HepG2 (cell line): ENCODE measurements around the gene ANKS1B. TPM values are rescaled to one million over a fixed set of nuclear protein-coding genes. Genes with fewer than 3 reads are reported as not detected.

Source experiments
- ATAC-seq: fragments of 200-7000 bp; cut with Tn5 transposase; 3 replicates; pipeline ENCODE4 v1.9.1; 2020; ENCODE audit warnings: mild to moderate bottlenecking, moderate library complexity
- BruUV-seq: library from RNA; stranded (reverse); fragments of 400-500 nt; replicated peaks from 2 replicates; lab custom pipeline; 2021; lab: Mats Ljungman, UMichigan
- CTCF ChIA-PET: fragments of 300-600 bp; formaldehyde crosslinking; extraction: SDS; loops from one replicate; lab custom pipeline; 2021; ENCODE audit warnings: low total read pairs, inconsistent platforms, low intra/inter-chr PET ratio; lab: Yijun Ruan, JAX
- POLR2A ChIA-PET: fragments of 350-600 bp; sonication (Branson Sonifier 250); formaldehyde crosslinking; loops from one replicate; lab custom pipeline; 2020; ENCODE audit warnings: antibody characterized with exemption, inconsistent platforms; lab: Yijun Ruan, JAX
- DNase-seq: peaks from one replicate; pipeline ENCODE4 v3.0.0-alpha.2; 2015; ENCODE audit warnings: low spot score
- FAIRE-seq: peaks from 3 replicates; lab custom pipeline; 2011; peaks lifted over from hg19 to GRCh38; lab: Jason Lieb, UNC
- H2AFZ ChIP-seq: one replicate; pipeline ENCODE4 v1.6.1; 2011; ENCODE audit warnings: low read length, inconsistent platforms
- H3K27ac ChIP-seq: fragments of 300-600 bp; 3 replicates; pipeline ENCODE4 v1.8.0; 2011; ENCODE audit warnings: mixed run types, mild to moderate bottlenecking, mixed read lengths, low read length, inconsistent platforms; ENCODE audit not compliant: insufficient read depth; ENCODE audit errors: extremely low read length
- H3K27me3 ChIP-seq, 2 experiments: fragments of 200-600 bp in 1 of 2; 2 replicates in 1 of 2; 3 replicates in 1 of 2; pipeline versions ENCODE4 v1.6.0 to v1.8.0; 2011; ENCODE audit warnings: low read length in 2 of 2, mild to moderate bottlenecking in 2 of 2, moderate library complexity in 2 of 2, inconsistent platforms in 1 of 2; ENCODE audit not compliant: insufficient read depth in 2 of 2, control insufficient read depth in 1 of 2
- H3K36me3 ChIP-seq, 2 experiments: fragments of 200-600 bp in 1 of 2; replicated peaks in 1 of 2; 2 replicates in 1 of 2; 3 replicates in 1 of 2; pipeline versions ENCODE4 v1.5.1 to v1.8.0; 2011; ENCODE audit warnings: low read length in 2 of 2, inconsistent platforms in 1 of 2; ENCODE audit not compliant: insufficient read depth in 2 of 2, control insufficient read depth in 1 of 2
- H3K4me1 ChIP-seq: 2 replicates; pipeline ENCODE4 v1.5.1; 2012; ENCODE audit warnings: low read length, inconsistent platforms; ENCODE audit not compliant: insufficient read depth
- H3K4me2 ChIP-seq: 2 replicates; pipeline ENCODE4 v1.6.0; 2011; ENCODE audit warnings: low read depth, low read length, inconsistent platforms
- H3K4me3 ChIP-seq, 3 experiments: fragments of 200-600 bp in 1 of 3; sonication (generic), shearing (Covaris generic) in 1 of 3; replicated peaks in 1 of 3; 2 replicates each; pipeline ENCODE4 v1.5.1; 2011 to 2016; ENCODE audit warnings: low read length in 3 of 3, inconsistent platforms in 2 of 3, low read depth in 2 of 3, mild to moderate bottlenecking in 2 of 3, control low read depth in 1 of 3, mixed read lengths in 1 of 3; ENCODE audit not compliant: insufficient read depth in 1 of 3
- H3K79me2 ChIP-seq: one replicate; pipeline ENCODE4 v1.6.1; 2011; ENCODE audit warnings: low read length, inconsistent platforms; ENCODE audit not compliant: insufficient read depth
- H3K9ac ChIP-seq: 2 replicates; pipeline ENCODE4 v1.6.0; 2011; ENCODE audit warnings: mild to moderate bottlenecking, low read depth, low read length, inconsistent platforms; ENCODE audit not compliant: insufficient read depth
- H3K9me3 ChIP-seq: 2 replicates; pipeline ENCODE4 v1.5.1; 2012; ENCODE audit warnings: mild to moderate bottlenecking, low read length
- H4K20me1 ChIP-seq: 2 replicates; pipeline ENCODE4 v1.6.0; 2011; ENCODE audit warnings: inconsistent platforms, mild to moderate bottlenecking, low read length, moderate library complexity; ENCODE audit not compliant: insufficient read depth
- MIER2 ChIP-seq: IDR thresholded peaks from 2 replicates; pipeline ENCODE4 v1.6.1; 2016; ENCODE audit warnings: missing biosample characterization, missing genetic modification reagents
- NFE2 ChIP-seq: sonication (generic); formaldehyde crosslinking; IDR thresholded peaks from 2 replicates; pipeline ENCODE4 v1.4.0; 2020; ENCODE audit warnings: missing genetic modification reagents
- ZNF740 ChIP-seq: sonication (generic); formaldehyde crosslinking; IDR thresholded peaks from 2 replicates; pipeline ENCODE4 v1.4.0; 2020; ENCODE audit warnings: missing genetic modification reagents
- WGBS: methylation state at CpG from one replicate; pipeline ENCODE4 v1.1.6; 2017; ENCODE audit warnings: low lambda C conversion rate; 5-methylcytosine and 5-hydroxymethylcytosine counted together
- in situ Hi-C: cut with HindIII; loops from 2 replicates; pipeline ENCODE4 v1.10.0; 2017; ENCODE audit warnings: low pct_unique_long_range_greater_than_20kb; ENCODE audit not compliant: extremely low pct_ligation_motif_present
- intact Hi-C: fragments of 100-400 bp; cut with micrococcal nuclease; formaldehyde crosslinking; loops from one replicate; pipeline ENCODE4 v1.10.0; 2022; ENCODE audit not compliant: unreplicated experiment
- polyA plus RNA-seq, 8 experiments: library from polyadenylated mRNA; depleted of rRNA in 3 of 8; stranded (reverse) in 7 of 8; unstranded in 1 of 8; fragments of >200 nt; fragmentation: Illumina TruSeq in 4 of 8; extraction: Trizol in 4 of 8; gene quantifications; 2 replicates each; pipeline versions ENCODE4 v1.2.1 to v1.2.3, GENCODE V29; 2011 to 2016; ENCODE audit warnings: low read depth in 4 of 8, missing spikeins in 1 of 8, mixed read lengths in 1 of 8; ENCODE audit not compliant: insufficient read depth in 1 of 8
- total RNA-seq, 5 experiments: library from RNA; depleted of rRNA; stranded (reverse); fragments of >200 nt; fragmentation: Illumina TruSeq; extraction: Trizol; gene quantifications; 2 replicates each; pipeline ENCODE4 v1.2.3, GENCODE V29; 2016; ENCODE audit warnings: low read depth in 1 of 5
- TF ChIP-seq, protein P1 (sequence below), 2 experiments: IDR thresholded peaks; 2 replicates each; pipeline ENCODE4 v1.6.1; 2011 to 2012; ENCODE audit warnings: low read length in 2 of 2, borderline replicate concordance in 1 of 2, low read depth in 1 of 2, mild to moderate bottlenecking in 1 of 2, moderate library complexity in 1 of 2

The ANKS1B gene
- total and polyA plus RNA-seq, 2 of the 13 experiments (the other 11 are each of a cell fraction or from before 2014, with no cell fraction given): 0.15 TPM; not detected in 1

GRCh38 chr12:98896938-98897337 is 1087.8 kb downstream of the ANKS1B start:
- WGBS: 4% methylated on average over 3 of the region's 3 CpGs
- no peak overlapping the region for H2AFZ ChIP-seq
- no peak overlapping the region for H3K4me3 ChIP-seq
- BruUV-seq: no TSS peak
- H4K20me1 ChIP-seq: no peaks in the 10 kb centered on the region; the same call in 1 of the 2 replicates
- no peak overlapping the region for H3K4me2 ChIP-seq
- H3K9me3 ChIP-seq: no peaks in the 10 kb centered on the region
- H3K79me2 ChIP-seq: no peaks in the 10 kb centered on the region
- ATAC-seq: no peak
- TF ChIP-seq MIER2 (CRISPR knock-in tag): peak; percentile 85; the same call in 1 of the 2 replicates
- TF ChIP-seq NFE2 (CRISPR knock-in tag): no peak
- no peak for TF ChIP-seq ZNF740 (CRISPR knock-in tag)
- TF ChIP-seq, protein P1, sequence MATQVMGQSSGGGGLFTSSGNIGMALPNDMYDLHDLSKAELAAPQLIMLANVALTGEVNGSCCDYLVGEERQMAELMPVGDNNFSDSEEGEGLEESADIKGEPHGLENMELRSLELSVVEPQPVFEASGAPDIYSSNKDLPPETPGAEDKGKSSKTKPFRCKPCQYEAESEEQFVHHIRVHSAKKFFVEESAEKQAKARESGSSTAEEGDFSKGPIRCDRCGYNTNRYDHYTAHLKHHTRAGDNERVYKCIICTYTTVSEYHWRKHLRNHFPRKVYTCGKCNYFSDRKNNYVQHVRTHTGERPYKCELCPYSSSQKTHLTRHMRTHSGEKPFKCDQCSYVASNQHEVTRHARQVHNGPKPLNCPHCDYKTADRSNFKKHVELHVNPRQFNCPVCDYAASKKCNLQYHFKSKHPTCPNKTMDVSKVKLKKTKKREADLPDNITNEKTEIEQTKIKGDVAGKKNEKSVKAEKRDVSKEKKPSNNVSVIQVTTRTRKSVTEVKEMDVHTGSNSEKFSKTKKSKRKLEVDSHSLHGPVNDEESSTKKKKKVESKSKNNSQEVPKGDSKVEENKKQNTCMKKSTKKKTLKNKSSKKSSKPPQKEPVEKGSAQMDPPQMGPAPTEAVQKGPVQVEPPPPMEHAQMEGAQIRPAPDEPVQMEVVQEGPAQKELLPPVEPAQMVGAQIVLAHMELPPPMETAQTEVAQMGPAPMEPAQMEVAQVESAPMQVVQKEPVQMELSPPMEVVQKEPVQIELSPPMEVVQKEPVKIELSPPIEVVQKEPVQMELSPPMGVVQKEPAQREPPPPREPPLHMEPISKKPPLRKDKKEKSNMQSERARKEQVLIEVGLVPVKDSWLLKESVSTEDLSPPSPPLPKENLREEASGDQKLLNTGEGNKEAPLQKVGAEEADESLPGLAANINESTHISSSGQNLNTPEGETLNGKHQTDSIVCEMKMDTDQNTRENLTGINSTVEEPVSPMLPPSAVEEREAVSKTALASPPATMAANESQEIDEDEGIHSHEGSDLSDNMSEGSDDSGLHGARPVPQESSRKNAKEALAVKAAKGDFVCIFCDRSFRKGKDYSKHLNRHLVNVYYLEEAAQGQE (IDR thresholded peaks at IDR 0.05; ENCODE audit: borderline replicate concordance in 1 of 2, low read depth in 1 of 2, low read length in 2 of 2): peak; percentile 39 to 91
- CTCF ChIA-PET: no interaction called here
- no peaks in the 10 kb centered on the region for H3K4me1 ChIP-seq
- no peak for FAIRE-seq
- in situ Hi-C loops (no loop called here), intact Hi-C loops (no loop called here)
- POLR2A ChIA-PET: no interaction called here
- H3K36me3 ChIP-seq: no peaks in the 10 kb centered on the region
- no peak overlapping the region for H3K27ac ChIP-seq
- no peak for DNase-seq
- H3K27me3 ChIP-seq: peaks cover 0 to 38% of the 10 kb centered on the region in 2 experiments; a peak in 4 of 5 replicates
- H3K9ac ChIP-seq: no peak overlapping the region
